H9 (cell line): Measurements from ENCODE around the gene LNX2. TPM values are rescaled to one million over a fixed set of nuclear protein-coding genes. Genes with fewer than 3 reads are reported as not detected.

Experiments used
- DNase-seq: peaks from one replicate; pipeline ENCODE4 v3.0.0-alpha.2; 2017
- H2AFZ ChIP-seq: one replicate; pipeline ENCODE4 v1.6.1; 2013; ENCODE audit warnings: mild to moderate bottlenecking, low read length, control low read depth, moderate library complexity
- H2AK5ac ChIP-seq: 2 replicates; pipeline ENCODE4 v1.6.1; 2013; ENCODE audit warnings: low read length, control low read depth, mixed read lengths; ENCODE audit not compliant: insufficient read length
- H2BK120ac ChIP-seq: one replicate; pipeline ENCODE4 v1.6.1; 2013; ENCODE audit warnings: low read depth, mild to moderate bottlenecking, low read length, control low read depth, inconsistent platforms; ENCODE audit not compliant: poor library complexity, severe bottlenecking
- H2BK12ac ChIP-seq: 2 replicates; pipeline ENCODE4 v1.6.1; 2013; ENCODE audit warnings: low read length, control low read depth, mixed read lengths, low read depth; ENCODE audit not compliant: insufficient read length
- H2BK15ac ChIP-seq: 2 replicates; pipeline ENCODE4 v1.6.1; 2013; ENCODE audit warnings: low read depth, low read length, control low read depth
- H2BK20ac ChIP-seq: one replicate; pipeline ENCODE4 v1.6.1; 2013; ENCODE audit warnings: low read depth, mild to moderate bottlenecking, low read length, control low read depth, inconsistent platforms; ENCODE audit not compliant: poor library complexity, severe bottlenecking
- H2BK5ac ChIP-seq: 2 replicates; pipeline ENCODE4 v1.6.1; 2013; ENCODE audit warnings: low read length, control low read depth, mixed read lengths; ENCODE audit not compliant: insufficient read length
- H3K14ac ChIP-seq: 2 replicates; pipeline ENCODE4 v1.6.1; 2013; ENCODE audit warnings: low read length, control low read depth; ENCODE audit not compliant: insufficient read depth
- H3K18ac ChIP-seq: 2 replicates; pipeline ENCODE4 v1.6.1; 2013; ENCODE audit warnings: low read depth, mild to moderate bottlenecking, mixed read lengths, low read length, control low read depth; ENCODE audit not compliant: insufficient read length
- H3K23ac ChIP-seq: 2 replicates; pipeline ENCODE4 v1.6.1; 2013; ENCODE audit warnings: low read length, control low read depth, mixed read lengths, low read depth; ENCODE audit not compliant: insufficient read length
- H3K23me2 ChIP-seq: 2 replicates; pipeline ENCODE4 v1.6.1; 2013; ENCODE audit warnings: low read depth, mild to moderate bottlenecking, mixed read lengths, low read length, control low read depth; ENCODE audit not compliant: insufficient read length, poor library complexity, severe bottlenecking
- H3K27ac ChIP-seq: 2 replicates; pipeline ENCODE4 v1.5.1; 2013; ENCODE audit warnings: low read length, control low read depth, mixed read lengths, low read depth; ENCODE audit not compliant: insufficient read length
- H3K27me3 ChIP-seq: 2 replicates; pipeline ENCODE4 v1.6.1; 2013; ENCODE audit warnings: low read length, control low read depth, inconsistent platforms; ENCODE audit not compliant: insufficient read depth
- H3K4ac ChIP-seq: 2 replicates; pipeline ENCODE4 v1.6.1; 2013; ENCODE audit warnings: low read depth, mild to moderate bottlenecking, control low read depth, inconsistent platforms, low read length, moderate library complexity
- H3K4me1 ChIP-seq: 2 replicates; pipeline ENCODE4 v1.6.1; 2013; ENCODE audit warnings: low read length, control low read depth, inconsistent platforms; ENCODE audit not compliant: insufficient read depth
- H3K4me2 ChIP-seq: 2 replicates; pipeline ENCODE4 v1.6.1; 2013; ENCODE audit warnings: low read length, control low read depth, mixed read lengths; ENCODE audit not compliant: insufficient read length, insufficient read depth
- H3K56ac ChIP-seq: 2 replicates; pipeline ENCODE4 v1.6.1; 2013; ENCODE audit warnings: low read depth, mild to moderate bottlenecking, mixed read lengths, low read length, control low read depth; ENCODE audit not compliant: insufficient read length
- H3K79me1 ChIP-seq: 2 replicates; pipeline ENCODE4 v1.6.1; 2013; ENCODE audit warnings: low read depth, mild to moderate bottlenecking, moderate library complexity, low read length, control low read depth, inconsistent platforms; ENCODE audit not compliant: insufficient read depth, poor library complexity, severe bottlenecking
- H3K79me2 ChIP-seq: 2 replicates; pipeline ENCODE4 v1.6.1; 2013; ENCODE audit warnings: low read length, control low read depth, inconsistent platforms; ENCODE audit not compliant: insufficient read depth
- H3K9ac ChIP-seq: 2 replicates; pipeline ENCODE4 v1.6.1; 2013; ENCODE audit warnings: low read length, control low read depth, mixed read lengths; ENCODE audit not compliant: insufficient read length; ENCODE audit errors: extremely low read depth
- H3K9me3 ChIP-seq: one replicate; pipeline ENCODE4 v1.6.1; 2013; ENCODE audit warnings: low read depth, low read length, inconsistent platforms; ENCODE audit not compliant: control insufficient read depth
- H3T11ph ChIP-seq: one replicate; pipeline ENCODE4 v1.6.1; 2013; ENCODE audit warnings: mild to moderate bottlenecking, low read length, control low read depth, inconsistent platforms
- H4K20me1 ChIP-seq: one replicate; pipeline ENCODE4 v1.6.1; 2013; ENCODE audit not compliant: control insufficient read depth, insufficient read length, insufficient read depth
- H4K5ac ChIP-seq: 2 replicates; pipeline ENCODE4 v1.6.1; 2013; ENCODE audit warnings: low read depth, mild to moderate bottlenecking, mixed read lengths, low read length, control low read depth; ENCODE audit not compliant: insufficient read length
- H4K8ac ChIP-seq: replicated peaks from 2 replicates; pipeline ENCODE4 v1.6.1; 2013; ENCODE audit warnings: low read length, control low read depth, mixed read lengths, low read depth; ENCODE audit not compliant: insufficient read length
- H4K91ac ChIP-seq: 2 replicates; pipeline ENCODE4 v1.6.1; 2013; ENCODE audit warnings: low read depth, mild to moderate bottlenecking, moderate library complexity, mixed read lengths, low read length, control low read depth; ENCODE audit not compliant: insufficient read length
- H3K27ac Mint-ChIP-seq, 3 experiments: 2 replicates in 2 of 3; 3 replicates in 1 of 3; pipeline ENCODE4 v1.8.0; 2020 to 2021; ENCODE audit warnings: mixed read lengths in 3 of 3, mild to moderate bottlenecking in 1 of 3, moderate library complexity in 1 of 3
- H3K27me3 Mint-ChIP-seq: 2 replicates; pipeline ENCODE4 v1.8.0; 2021; ENCODE audit warnings: low read depth, mild to moderate bottlenecking, moderate library complexity, mixed read lengths
- H3K36me3 Mint-ChIP-seq, 3 experiments: 2 replicates in 2 of 3; 3 replicates in 1 of 3; pipeline ENCODE4 v1.8.0; 2020 to 2021; ENCODE audit warnings: low read depth in 3 of 3, mixed read lengths in 3 of 3; ENCODE audit not compliant: insufficient read depth in 1 of 3
- H3K4me1 Mint-ChIP-seq, 2 experiments: 2 replicates each; pipeline ENCODE4 v1.8.0; 2020; ENCODE audit warnings: mixed read lengths in 2 of 2
- H3K4me3 Mint-ChIP-seq, 2 experiments: 2 replicates in 1 of 2; 3 replicates in 1 of 2; pipeline ENCODE4 v1.8.0; 2020 to 2021; ENCODE audit warnings: mild to moderate bottlenecking in 2 of 2, mixed read lengths in 2 of 2, moderate library complexity in 1 of 2
- H3K9me3 Mint-ChIP-seq, 2 experiments: 2 replicates in 1 of 2; 3 replicates in 1 of 2; pipeline ENCODE4 v1.8.0; 2020; ENCODE audit warnings: mild to moderate bottlenecking in 2 of 2, mixed read lengths in 2 of 2, moderate library complexity in 1 of 2
- CTCF ChIP-seq: fragments of 200-600 bp; sonication (generic); conservative IDR thresholded peaks from 3 replicates; pipeline ENCODE4 v1.8.0; 2021; ENCODE audit warnings: antibody characterized with exemption, mild to moderate bottlenecking
- WGBS: extraction: QIAGEN DNeasy Blood & Tissue Kit; methylation state at CpG from one replicate; pipeline ENCODE4 v1.1.7; 2013; ENCODE audit warnings: missing lambda C conversion rate, low lambda C conversion rate, mixed read lengths; ENCODE audit not compliant: insufficient read length; ENCODE audit errors: extremely low coverage; 5-methylcytosine and 5-hydroxymethylcytosine counted together
- total RNA-seq: library from RNA; stranded (reverse); gene quantifications from 2 replicates; pipeline ENCODE4 v1.2.1, GENCODE V29; 2021

LNX2 gene
- total RNA-seq, 1 experiment from 2014 or later = 12.4 TPM

- no peaks in the 10 kb centered on the region for H4K20me1 ChIP-seq
- no peak overlapping the region for H4K91ac ChIP-seq
- Mint-ChIP-seq H3K27ac (peak overlapping the region in 1 of 3 experiments; percentile 36; a peak in 1 of 7 replicates), H3K4me1 (peaks cover 11 to 12% of the 10 kb centered on the region in 2 experiments), H3K36me3 (peaks cover 0 to 12% (median 1%) of the 10 kb centered on the region in 3 experiments; a peak in 3 of 7 replicates), H3K9me3 (no peaks in the 10 kb centered on the region), H3K4me3 (no peak overlapping the region), H3K27me3 (no peaks in the 10 kb centered on the region)
- H3K9me3 ChIP-seq = no peaks in the 10 kb centered on the region
- H3K4me2 ChIP-seq = no peak overlapping the region
- H3K27me3 ChIP-seq = no peaks in the 10 kb centered on the region
- no peak overlapping the region for H2BK5ac ChIP-seq
- H3K9ac ChIP-seq = no peak overlapping the region
- no peaks in the 10 kb centered on the region for H3K79me2 ChIP-seq
- no peak overlapping the region for H2AK5ac ChIP-seq
- no peak for DNase-seq
- H3K14ac ChIP-seq = no peak overlapping the region
- no peak overlapping the region for H3T11ph ChIP-seq
- no peaks in the 10 kb centered on the region for H3K4me1 ChIP-seq
- no peak overlapping the region for H2BK120ac ChIP-seq
- no peak overlapping the region for H3K18ac ChIP-seq
- H2BK20ac ChIP-seq = no peak overlapping the region
- H4K8ac ChIP-seq = no peak overlapping the region
- no peak overlapping the region for H3K23ac ChIP-seq
- no peak overlapping the region for H4K5ac ChIP-seq
- H3K4ac ChIP-seq = no peak overlapping the region
- TF ChIP-seq CTCF = no peak
- H3K27ac ChIP-seq = no peak overlapping the region
- H2AFZ ChIP-seq = no peak overlapping the region
- no peaks in the 10 kb centered on the region for H3K79me1 ChIP-seq
- no peak overlapping the region for H2BK12ac ChIP-seq
- H2BK15ac ChIP-seq = no peak overlapping the region
- H3K56ac ChIP-seq = no peak overlapping the region
- no peaks in the 10 kb centered on the region for H3K23me2 ChIP-seq
- no CpG with 5 or more reads among the region's 2 CpGs for WGBS
These were observed 13.9 kb upstream of the LNX2 start for GRCh38 chr13:27634231-27634630.
